SJCRH30 (cell line): Measurements from ENCODE around the gene LYZL2. TPM values are rescaled to one million over a fixed set of nuclear protein-coding genes. Genes with fewer than 3 reads are reported as not detected.

Experiments
- total RNA-seq: library from RNA; depleted of rRNA; stranded (reverse); fragments of >200 nt; shearing (Covaris generic); gene quantifications from 2 replicates; pipeline ENCODE4 v1.2.3, GENCODE V29; 2014; rRNA removed

The LYZL2 gene
- total RNA-seq, 1 experiment from 2014 or later = not detected

Other genes with a start within 250 kb of the LYZL2 start
- gene MAP3K8, start 195.6 kb downstream of the LYZL2 start, total RNA-seq = 0.53 and 1.2 TPM in 2 replicates